ENCODE results near the gene NPBWR2. TPM values are rescaled to one million over a fixed set of nuclear protein-coding genes. Genes with fewer than 3 reads are reported as not detected.
"Not testable (repeated sequence)": the region's sequence is repeated elsewhere in the genome, so short reads cannot be mapped to it uniquely, and the experiment has no call there.

NPBWR2 gene
- total RNA-seq, 2 donors from 2014 or later: not detected

- no peaks in the 10 kb centered on the region for H3K9me3 ChIP-seq (ENCODE audit: control insufficient read depth, low read length, poor library complexity, severe bottlenecking)
- H3K4me1 Mint-ChIP-seq: peaks cover 10% of the 10 kb centered on the region
- peaks cover 11% of the 10 kb centered on the region for H3K27me3 Mint-ChIP-seq
- no peak overlapping the region for H3K4me3 Mint-ChIP-seq
- H3K36me3 Mint-ChIP-seq (ENCODE audit: low read depth): peaks cover 2% of the 10 kb centered on the region
- ATAC-seq (no peak), DNase-seq (no peak)
- peak overlapping the region; percentile 93 for H3K27ac Mint-ChIP-seq
Measured at GRCh38 chr20:64119301-64119680, 11.9 kb upstream of the NPBWR2 start.

- ATAC-seq; H3K36me3 Mint-ChIP-seq (ENCODE audit: low read depth); H3K9me3 ChIP-seq (ENCODE audit: control insufficient read depth, low read length, poor library complexity, severe bottlenecking); H3K4me3 Mint-ChIP-seq; DNase-seq; H3K27ac Mint-ChIP-seq: not testable (repeated sequence)
- peaks cover 11% of the 10 kb centered on the region for H3K27me3 Mint-ChIP-seq
- H3K4me1 Mint-ChIP-seq: peaks cover 10% of the 10 kb centered on the region
Measured at GRCh38 chr20:64117432-64117777, 10.0 kb upstream of the NPBWR2 start.

DNA sequence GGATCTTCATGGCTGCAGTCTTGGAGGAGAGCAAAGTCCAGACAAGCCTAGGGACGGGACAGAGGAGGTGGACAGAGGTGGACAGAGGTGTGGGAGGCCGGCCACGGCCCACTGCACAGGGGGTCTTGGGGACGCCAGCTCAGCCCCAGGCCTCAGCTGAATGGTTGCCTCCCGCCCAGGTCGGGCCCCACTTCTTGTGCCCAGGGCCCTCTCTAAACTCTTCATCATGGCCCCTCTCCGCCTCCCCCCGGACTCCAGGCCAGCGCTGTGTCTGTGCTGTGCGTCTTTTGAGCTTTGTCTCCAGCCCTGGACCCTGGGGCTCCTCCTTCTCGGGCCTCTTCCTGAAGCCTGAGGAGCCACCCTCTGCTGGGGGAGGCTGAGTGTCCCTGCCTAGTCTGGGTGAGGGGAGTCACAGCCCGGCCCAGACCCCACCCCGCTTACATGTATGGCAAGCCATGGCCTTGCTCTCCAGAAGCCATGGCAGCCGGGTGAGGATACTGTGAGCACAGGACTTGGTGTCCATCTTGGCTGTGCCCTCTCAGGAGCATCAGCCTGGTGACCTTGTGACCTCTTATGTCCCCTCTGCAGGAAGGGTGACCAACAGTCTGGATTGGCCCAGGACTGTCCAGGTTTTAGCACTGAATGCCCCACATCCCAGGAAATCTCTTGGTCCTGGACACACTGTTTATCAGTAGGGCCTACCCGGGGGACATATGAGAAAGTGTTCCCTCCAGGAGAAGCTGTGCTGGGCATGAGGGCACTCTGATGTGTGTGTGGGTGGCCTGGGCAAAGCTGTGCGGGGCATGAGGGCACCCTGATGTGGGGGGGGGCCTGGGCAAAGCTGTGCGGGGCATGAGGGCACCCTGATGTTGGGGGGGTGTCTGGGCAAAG, 9.4 kb upstream of the NPBWR2 start:
- no peak overlapping the region for H3K27ac Mint-ChIP-seq
- H3K4me3 Mint-ChIP-seq: no peak overlapping the region
- peaks cover 6% of the 10 kb centered on the region for H3K27me3 Mint-ChIP-seq
- H3K4me1 Mint-ChIP-seq: peaks cover 10% of the 10 kb centered on the region
- no peak for DNase-seq
- no peaks in the 10 kb centered on the region for H3K9me3 ChIP-seq (ENCODE audit: control insufficient read depth, low read length, poor library complexity, severe bottlenecking)
- no peak for ATAC-seq
- H3K36me3 Mint-ChIP-seq (ENCODE audit: low read depth): peaks cover 2% of the 10 kb centered on the region

- H3K4me1 Mint-ChIP-seq: peaks cover 10% of the 10 kb centered on the region
- no peak overlapping the region for H3K27ac Mint-ChIP-seq
- no peak for DNase-seq
- no peak for ATAC-seq
- no peak overlapping the region for H3K4me3 Mint-ChIP-seq
- no peaks in the 10 kb centered on the region for H3K27me3 Mint-ChIP-seq
- no peaks in the 10 kb centered on the region for H3K9me3 ChIP-seq (ENCODE audit: control insufficient read depth, low read length, poor library complexity, severe bottlenecking)
- no peaks in the 10 kb centered on the region for H3K36me3 Mint-ChIP-seq (ENCODE audit: low read depth)
Measured at GRCh38 chr20:64116016-64116415, 8.7 kb upstream of the NPBWR2 start.

GRCh38 chr20:64115171-64115911, 8.0 kb upstream of the NPBWR2 start:
- no peaks in the 10 kb centered on the region for H3K27me3 Mint-ChIP-seq
- no peak for ATAC-seq
- DNase-seq: no peak
- no peaks in the 10 kb centered on the region for H3K36me3 Mint-ChIP-seq (ENCODE audit: low read depth)
- H3K4me1 Mint-ChIP-seq: peaks cover 8% of the 10 kb centered on the region
- no peak overlapping the region for H3K27ac Mint-ChIP-seq
- no peak overlapping the region for H3K4me3 Mint-ChIP-seq
- no peaks in the 10 kb centered on the region for H3K9me3 ChIP-seq (ENCODE audit: control insufficient read depth, low read length, poor library complexity, severe bottlenecking)

DNA sequence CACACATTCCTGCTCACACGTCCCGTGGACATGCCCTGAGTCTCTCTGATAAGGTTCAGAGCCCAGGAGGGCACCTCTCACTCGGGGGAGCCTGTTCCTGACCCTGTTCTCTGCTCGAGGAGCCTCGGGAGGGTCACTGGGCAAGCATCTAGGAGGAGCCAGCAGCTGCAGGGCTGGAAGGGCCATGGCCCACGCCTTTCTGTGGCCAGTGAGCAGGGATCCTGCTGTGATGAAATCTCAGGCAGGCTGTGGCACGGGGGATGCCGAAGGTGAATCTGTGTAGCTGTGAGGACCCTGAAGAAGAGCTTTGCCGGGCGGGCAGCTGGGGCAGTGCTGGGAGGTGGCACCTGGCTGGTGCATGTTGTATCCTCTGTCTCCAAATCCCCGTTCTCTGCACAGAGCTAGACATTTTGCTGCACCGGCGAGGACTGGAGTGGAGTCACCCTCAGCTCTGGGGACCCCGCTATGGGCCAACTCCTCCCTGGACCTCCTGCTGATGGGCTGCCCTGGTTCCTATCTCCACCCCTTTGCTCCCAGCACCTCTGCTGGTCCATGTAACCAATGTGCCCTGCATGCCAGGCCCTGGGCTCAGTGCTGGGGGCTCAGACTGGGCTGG, 7.1 kb upstream of the NPBWR2 start:
- ATAC-seq (no peak), DNase-seq (no peak)
- Mint-ChIP-seq H3K4me3 (no peak overlapping the region), H3K4me1 (peaks cover 3% of the 10 kb centered on the region), H3K36me3 (ENCODE audit: low read depth) (no peaks in the 10 kb centered on the region), H3K27me3 (no peaks in the 10 kb centered on the region), H3K27ac (no peak overlapping the region)
- H3K9me3 ChIP-seq (ENCODE audit: control insufficient read depth, low read length, poor library complexity, severe bottlenecking): no peaks in the 10 kb centered on the region

- peaks cover 3% of the 10 kb centered on the region for H3K4me1 Mint-ChIP-seq
- no peak overlapping the region for H3K27ac Mint-ChIP-seq
- H3K36me3 Mint-ChIP-seq (ENCODE audit: low read depth): no peaks in the 10 kb centered on the region
- DNase-seq: no peak
- no peaks in the 10 kb centered on the region for H3K9me3 ChIP-seq (ENCODE audit: control insufficient read depth, low read length, poor library complexity, severe bottlenecking)
- ATAC-seq: no peak
- no peaks in the 10 kb centered on the region for H3K27me3 Mint-ChIP-seq
- no peak overlapping the region for H3K4me3 Mint-ChIP-seq
Measured at GRCh38 chr20:64113796-64114355, 6.5 kb upstream of the NPBWR2 start.

DNA sequence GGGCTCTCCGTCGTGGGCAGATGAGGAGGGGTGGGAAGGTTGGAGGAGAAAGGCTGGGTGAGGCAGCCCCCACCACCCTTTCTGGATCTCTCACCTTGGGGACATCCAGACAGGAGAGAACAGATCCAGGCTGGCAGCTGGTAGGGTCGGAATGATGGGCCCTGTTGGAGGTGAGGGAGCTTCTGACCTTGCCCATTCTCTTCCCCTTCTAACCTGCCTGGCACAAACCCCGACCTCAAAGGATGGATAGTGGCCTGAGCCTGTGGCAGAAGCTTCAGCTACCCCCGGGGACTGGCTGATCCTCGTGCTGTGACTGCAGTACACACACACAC, 6.0 kb upstream of the NPBWR2 start:
- no peak for DNase-seq
- no peaks in the 10 kb centered on the region for H3K9me3 ChIP-seq (ENCODE audit: control insufficient read depth, low read length, poor library complexity, severe bottlenecking)
- ATAC-seq: no peak
- no peaks in the 10 kb centered on the region for H3K36me3 Mint-ChIP-seq (ENCODE audit: low read depth)
- no peak overlapping the region for H3K27ac Mint-ChIP-seq
- H3K4me3 Mint-ChIP-seq: no peak overlapping the region
- no peaks in the 10 kb centered on the region for H3K27me3 Mint-ChIP-seq
- peaks cover 3% of the 10 kb centered on the region for H3K4me1 Mint-ChIP-seq

GRCh38 chr20:64112691-64113443, 5.5 kb upstream of the NPBWR2 start:
- H3K36me3 Mint-ChIP-seq (ENCODE audit: low read depth): no peaks in the 10 kb centered on the region
- no peak for ATAC-seq
- H3K4me1 Mint-ChIP-seq: peaks cover 6% of the 10 kb centered on the region
- no peak overlapping the region for H3K4me3 Mint-ChIP-seq
- H3K27ac Mint-ChIP-seq: no peak overlapping the region
- DNase-seq: peak in 1 of 3 donors; percentile 3
- H3K9me3 ChIP-seq (ENCODE audit: control insufficient read depth, low read length, poor library complexity, severe bottlenecking): no peaks in the 10 kb centered on the region
- no peaks in the 10 kb centered on the region for H3K27me3 Mint-ChIP-seq

- no peak overlapping the region for H3K4me3 Mint-ChIP-seq
- no peak overlapping the region for H3K27ac Mint-ChIP-seq
- DNase-seq (peak in 1 of 3 donors; percentile 2), ATAC-seq (no peak)
- H3K27me3 Mint-ChIP-seq: no peaks in the 10 kb centered on the region
- no peaks in the 10 kb centered on the region for H3K36me3 Mint-ChIP-seq (ENCODE audit: low read depth)
- H3K9me3 ChIP-seq (ENCODE audit: control insufficient read depth, low read length, poor library complexity, severe bottlenecking): no peaks in the 10 kb centered on the region
- peaks cover 7% of the 10 kb centered on the region for H3K4me1 Mint-ChIP-seq
Measured at GRCh38 chr20:64111841-64112641, 4.7 kb upstream of the NPBWR2 start.

GRCh38 chr20:64110411-64111068, 3.2 kb upstream of the NPBWR2 start:
- Mint-ChIP-seq H3K4me3 (no peak overlapping the region), H3K27ac (no peak overlapping the region), H3K27me3 (peaks cover 6% of the 10 kb centered on the region), H3K36me3 (ENCODE audit: low read depth) (no peaks in the 10 kb centered on the region), H3K4me1 (peaks cover 6% of the 10 kb centered on the region)
- no peak for ATAC-seq
- no peaks in the 10 kb centered on the region for H3K9me3 ChIP-seq (ENCODE audit: control insufficient read depth, low read length, poor library complexity, severe bottlenecking)
- DNase-seq: no peak

Data from T-helper 17 cell (primary cell).